TTC549 (cell line): ENCODE data around the gene TSPAN11.

Source experiments
- FAIRE-seq: peaks from 2 replicates; lab custom pipeline; 2012; peaks lifted over from hg19 to GRCh38; lab: Jason Lieb, UNC

The TSPAN11 gene

GRCh38 chr12:30980955-30981662 is 54.6 kb downstream of the TSPAN11 start:
- no peak for FAIRE-seq

GRCh38 chr12:30982413-30982812 is 55.9 kb downstream of the TSPAN11 start:
- no peak for FAIRE-seq

- no peak for FAIRE-seq
These were observed 59.4 kb downstream of the TSPAN11 start for GRCh38 chr12:30985814-30986452.

GRCh38 chr12:30988086-30988485 is 61.5 kb downstream of the TSPAN11 start:
- no peak for FAIRE-seq

- no peak for FAIRE-seq
These were observed 62.2 kb downstream of the TSPAN11 start for GRCh38 chr12:30988646-30989286.

- FAIRE-seq, result no peak
These were observed 63.2 kb downstream of the TSPAN11 start for GRCh38 chr12:30989754-30990153.

- no peak for FAIRE-seq
These were observed 63.8 kb downstream of the TSPAN11 start for GRCh38 chr12:30990316-30990715.

GRCh38 chr12:30990776-30991175 is 64.2 kb downstream of the TSPAN11 start:
- FAIRE-seq, result no peak

- FAIRE-seq, result no peak
These were observed 64.9 kb downstream of the TSPAN11 start for GRCh38 chr12:30991466-30991865.

- FAIRE-seq, result no peak
These were observed 65.8 kb downstream of the TSPAN11 start for GRCh38 chr12:30992381-30992780.

- no peak for FAIRE-seq
These were observed 67.2 kb downstream of the TSPAN11 start for GRCh38 chr12:30993766-30994165.

GRCh38 chr12:30994274-30994673 is 67.7 kb downstream of the TSPAN11 start:
- no peak for FAIRE-seq

GRCh38 chr12:30996255-30996654 is 69.7 kb downstream of the TSPAN11 start:
- FAIRE-seq, result no peak

- FAIRE-seq, result no peak
These were observed 70.2 kb downstream of the TSPAN11 start for GRCh38 chr12:30996752-30997151.

- FAIRE-seq, result no peak
These were observed 71.3 kb downstream of the TSPAN11 start for GRCh38 chr12:30997685-30998440.

- no peak for FAIRE-seq
These were observed 72.5 kb downstream of the TSPAN11 start for GRCh38 chr12:30999011-30999410.

- no peak for FAIRE-seq
These were observed 73.2 kb downstream of the TSPAN11 start for GRCh38 chr12:30999723-31000122.

- no peak for FAIRE-seq
These were observed 74.2 kb downstream of the TSPAN11 start for GRCh38 chr12:31000751-31001150.

GRCh38 chr12:31001581-31002360 is 75.2 kb downstream of the TSPAN11 start:
- no peak for FAIRE-seq

GRCh38 chr12:31002361-31002725 is 75.8 kb downstream of the TSPAN11 start:
- no peak for FAIRE-seq

- FAIRE-seq, result no peak
These were observed 76.5 kb downstream of the TSPAN11 start for GRCh38 chr12:31002999-31003398.
